ENCODE results near the gene BLTP3A. TPM values are rescaled to one million over a fixed set of nuclear protein-coding genes. Genes with fewer than 3 reads are reported as not detected.
"Not testable (repeated sequence)": the region's sequence is repeated elsewhere in the genome, so short reads cannot be mapped to it uniquely, and the experiment has no call there.

Gene BLTP3A, protein sequence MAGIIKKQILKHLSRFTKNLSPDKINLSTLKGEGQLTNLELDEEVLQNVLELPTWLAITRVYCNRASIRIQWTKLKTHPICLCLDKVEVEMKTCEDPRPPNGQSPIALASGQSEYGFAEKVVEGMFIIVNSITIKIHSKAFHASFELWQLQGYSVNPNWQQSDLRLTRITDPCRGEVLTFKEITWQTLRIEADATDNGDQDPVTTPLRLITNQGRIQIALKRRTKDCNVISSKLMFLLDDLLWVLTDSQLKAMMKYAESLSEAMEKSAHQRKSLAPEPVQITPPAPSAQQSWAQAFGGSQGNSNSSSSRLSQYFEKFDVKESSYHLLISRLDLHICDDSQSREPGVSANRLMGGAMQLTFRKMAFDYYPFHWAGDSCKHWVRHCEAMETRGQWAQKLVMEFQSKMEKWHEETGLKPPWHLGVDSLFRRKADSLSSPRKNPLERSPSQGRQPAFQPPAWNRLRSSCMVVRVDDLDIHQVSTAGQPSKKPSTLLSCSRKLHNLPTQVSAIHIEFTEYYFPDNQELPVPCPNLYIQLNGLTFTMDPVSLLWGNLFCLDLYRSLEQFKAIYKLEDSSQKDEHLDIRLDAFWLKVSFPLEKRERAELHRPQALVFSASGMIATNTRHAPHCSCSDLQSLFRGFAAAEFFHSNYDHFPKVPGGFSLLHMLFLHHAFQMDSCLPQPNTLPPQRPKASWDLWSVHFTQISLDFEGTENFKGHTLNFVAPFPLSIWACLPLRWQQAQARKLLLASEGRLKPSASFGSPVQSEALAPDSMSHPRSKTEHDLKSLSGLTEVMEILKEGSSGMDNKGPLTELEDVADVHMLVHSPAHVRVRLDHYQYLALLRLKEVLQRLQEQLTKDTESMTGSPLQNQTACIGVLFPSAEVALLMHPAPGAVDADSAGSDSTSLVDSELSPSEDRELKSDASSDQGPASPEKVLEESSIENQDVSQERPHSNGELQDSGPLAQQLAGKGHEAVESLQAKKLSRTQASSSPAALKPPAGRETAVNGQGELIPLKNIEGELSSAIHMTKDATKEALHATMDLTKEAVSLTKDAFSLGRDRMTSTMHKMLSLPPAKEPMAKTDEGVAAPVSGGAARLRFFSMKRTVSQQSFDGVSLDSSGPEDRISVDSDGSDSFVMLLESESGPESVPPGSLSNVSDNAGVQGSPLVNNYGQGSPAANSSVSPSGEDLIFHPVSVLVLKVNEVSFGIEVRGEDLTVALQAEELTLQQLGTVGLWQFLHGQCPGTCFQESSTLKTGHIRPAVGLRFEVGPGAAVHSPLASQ (N-terminal part only)
- 10 to 100 TPM; 10.1 to 12.9 TPM for total RNA-seq

DNA sequence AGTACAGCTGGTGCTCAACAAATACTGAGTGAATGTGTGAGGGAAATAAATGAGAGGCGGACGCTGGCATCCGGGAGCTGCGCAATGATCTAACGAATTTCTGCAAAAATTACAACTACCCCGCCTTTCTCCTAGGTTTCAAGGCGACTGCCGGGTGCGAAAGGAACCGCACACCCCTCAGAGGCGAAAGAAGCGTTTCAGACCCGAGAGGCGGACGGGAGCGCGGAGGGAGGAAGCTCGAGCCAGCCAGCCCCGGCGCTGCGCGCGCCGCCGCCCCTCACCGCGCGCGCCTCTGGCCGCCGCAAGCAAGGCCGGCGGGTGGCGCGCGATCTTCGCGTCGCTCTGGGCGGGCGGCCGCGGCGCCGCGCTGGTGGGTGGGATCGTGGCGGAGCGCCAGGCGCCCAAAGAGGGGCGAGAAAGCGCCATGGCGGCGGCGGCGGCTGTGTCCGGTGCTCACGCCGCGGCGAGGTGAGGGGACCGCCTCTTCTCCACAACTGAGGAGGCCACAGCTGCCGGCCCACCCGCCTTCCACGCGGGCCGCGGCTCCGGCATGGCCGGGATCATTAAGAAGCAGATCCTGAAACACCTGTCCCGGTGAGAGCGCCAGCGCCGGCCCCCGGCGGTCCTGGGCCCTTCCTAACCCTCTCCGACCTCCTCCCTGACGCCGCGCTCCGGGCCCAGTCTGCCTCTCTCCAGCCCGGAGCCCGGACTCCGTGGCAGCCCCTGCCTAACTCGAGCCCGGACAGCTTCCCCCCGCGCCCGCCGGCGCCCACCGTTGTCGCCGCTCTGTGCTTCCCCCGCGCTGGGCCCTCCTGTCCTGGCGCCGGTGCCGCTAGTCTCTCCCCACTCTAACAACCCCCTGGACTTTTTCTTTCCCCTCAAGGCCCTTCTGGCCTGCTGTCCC lies at the start of gene BLTP3A:
TSS of gene BLTP3A (plus strand) at position 383 of the 904 bp plus-strand sequence. CDS start at position 551, 168 bp downstream.
- H3K9me3 ChIP-seq, result no peaks in the 10 kb centered on the region
- no peaks in the 10 kb centered on the region for H3K27me3 ChIP-seq
- intact Hi-C loops (cut with DNase I), result no loop called here
- H3K4me1 ChIP-seq, result peaks cover 26% of the 10 kb centered on the region
- peak; percentile 70 to 83 (median 73) for DNase-seq
- H3K4me3 ChIP-seq, result peak within 1 kb of the TSS; percentile 77 to 86
- peak within 1 kb of the TSS; percentile 95 to 96 (median 96) for H3K27ac ChIP-seq
- H3K36me3 ChIP-seq (replicated peaks in 1 of 2; ENCODE audit: insufficient read depth in 1 of 2, low read depth in 2 of 2), result no peaks in the 10 kb centered on the region
- TF ChIP-seq POLR2A (IDR thresholded peaks at IDR 0.05), result peak; percentile 52 to 68 (median 54)
- TF ChIP-seq, protein P1, sequence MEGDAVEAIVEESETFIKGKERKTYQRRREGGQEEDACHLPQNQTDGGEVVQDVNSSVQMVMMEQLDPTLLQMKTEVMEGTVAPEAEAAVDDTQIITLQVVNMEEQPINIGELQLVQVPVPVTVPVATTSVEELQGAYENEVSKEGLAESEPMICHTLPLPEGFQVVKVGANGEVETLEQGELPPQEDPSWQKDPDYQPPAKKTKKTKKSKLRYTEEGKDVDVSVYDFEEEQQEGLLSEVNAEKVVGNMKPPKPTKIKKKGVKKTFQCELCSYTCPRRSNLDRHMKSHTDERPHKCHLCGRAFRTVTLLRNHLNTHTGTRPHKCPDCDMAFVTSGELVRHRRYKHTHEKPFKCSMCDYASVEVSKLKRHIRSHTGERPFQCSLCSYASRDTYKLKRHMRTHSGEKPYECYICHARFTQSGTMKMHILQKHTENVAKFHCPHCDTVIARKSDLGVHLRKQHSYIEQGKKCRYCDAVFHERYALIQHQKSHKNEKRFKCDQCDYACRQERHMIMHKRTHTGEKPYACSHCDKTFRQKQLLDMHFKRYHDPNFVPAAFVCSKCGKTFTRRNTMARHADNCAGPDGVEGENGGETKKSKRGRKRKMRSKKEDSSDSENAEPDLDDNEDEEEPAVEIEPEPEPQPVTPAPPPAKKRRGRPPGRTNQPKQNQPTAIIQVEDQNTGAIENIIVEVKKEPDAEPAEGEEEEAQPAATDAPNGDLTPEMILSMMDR (IDR thresholded peaks at IDR 0.05), result peak in 2 of 7 experiments; percentile 29 to 49
- WGBS, 2 donors, result 0% methylated on average over 33 to 89 of the region's 99 CpGs
- peak; percentile 92 for ATAC-seq

DNA sequence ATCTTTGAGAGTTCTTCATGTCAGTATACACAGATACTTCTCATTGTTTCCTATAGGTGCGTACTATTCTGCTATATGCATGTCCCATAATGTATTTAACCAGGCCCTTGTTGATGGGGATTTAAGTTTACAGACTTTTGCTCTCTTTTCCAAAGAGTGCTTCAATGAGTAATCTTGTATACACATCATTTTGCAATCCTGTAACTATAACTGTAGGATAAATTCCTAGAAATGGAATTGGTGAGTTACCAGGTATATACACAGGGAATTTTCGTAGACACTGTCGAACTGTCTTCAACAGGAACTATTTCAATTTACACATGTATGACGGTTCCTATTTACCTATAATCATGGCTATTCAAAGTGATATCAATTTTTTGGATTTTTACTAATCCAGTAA lies 49.8 kb upstream of the BLTP3A start:
- H3K27me3 ChIP-seq, result no peaks in the 10 kb centered on the region
- DNase-seq (no peak), ATAC-seq (no peak)
- no peaks in the 10 kb centered on the region for H3K9me3 ChIP-seq
- intact Hi-C loops (cut with DNase I), result no loop called here
- no peaks in the 10 kb centered on the region for H3K36me3 ChIP-seq (replicated peaks in 1 of 2; ENCODE audit: insufficient read depth in 1 of 2, low read depth in 2 of 2)
- H3K4me3 ChIP-seq, result no peak overlapping the region
- 86 to 88% methylated on average over 4 of the region's 4 CpGs for WGBS, 2 donors
- no peak overlapping the region for H3K27ac ChIP-seq
- TF ChIP-seq, protein P1 (IDR thresholded peaks at IDR 0.05), result no peak
- TF ChIP-seq POLR2A (IDR thresholded peaks at IDR 0.05), result no peak
- peaks cover 17% of the 10 kb centered on the region for H3K4me1 ChIP-seq

DNA sequence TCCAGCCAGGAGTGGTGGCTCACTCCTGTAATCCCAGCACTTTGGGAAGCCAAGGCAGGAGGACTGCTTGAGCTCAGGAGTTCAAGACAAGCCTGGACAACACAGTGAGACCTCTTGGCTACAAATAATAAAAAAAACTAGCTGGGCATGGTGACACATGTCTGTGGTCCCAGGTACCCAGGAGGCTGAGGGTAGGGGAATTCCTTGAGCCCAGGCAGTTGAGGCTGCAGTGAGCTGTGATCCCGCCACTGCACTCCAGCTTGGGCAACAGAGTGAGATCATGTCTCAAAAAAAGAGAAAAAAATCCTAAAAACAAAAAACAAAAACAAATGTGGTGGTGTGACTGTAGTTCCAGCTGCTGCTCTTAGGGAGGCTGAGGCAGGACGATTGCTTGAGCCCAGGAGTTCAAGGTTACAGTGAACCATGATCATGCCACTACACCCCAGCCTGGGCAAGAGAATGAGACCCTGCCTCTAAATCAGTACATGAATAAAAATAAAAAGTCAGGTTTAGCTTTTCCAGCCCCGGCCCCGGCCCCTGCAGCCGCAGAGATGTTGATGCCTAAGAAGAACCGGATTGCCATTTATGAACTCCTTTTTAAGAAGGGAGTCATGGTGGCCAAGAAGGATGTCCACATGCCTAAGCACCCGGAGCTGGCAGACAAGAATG lies 48.1 kb upstream of the BLTP3A start:
- DNase-seq, result no peak
- WGBS, 2 donors, result 82 to 85% methylated on average over 6 to 7 of the region's 7 CpGs
- H3K9me3 ChIP-seq, result no peaks in the 10 kb centered on the region
- no peak overlapping the region for H3K4me3 ChIP-seq
- no peaks in the 10 kb centered on the region for H3K27me3 ChIP-seq
- no peak for TF ChIP-seq POLR2A (IDR thresholded peaks at IDR 0.05)
- TF ChIP-seq, protein P1 (IDR thresholded peaks at IDR 0.05), result no peak
- no peak for ATAC-seq
- intact Hi-C loops (cut with DNase I), result no loop called here
- peaks cover 17% of the 10 kb centered on the region for H3K4me1 ChIP-seq
- H3K36me3 ChIP-seq (replicated peaks in 1 of 2; ENCODE audit: insufficient read depth in 1 of 2, low read depth in 2 of 2), result no peaks in the 10 kb centered on the region
- H3K27ac ChIP-seq, result no peak overlapping the region

DNA sequence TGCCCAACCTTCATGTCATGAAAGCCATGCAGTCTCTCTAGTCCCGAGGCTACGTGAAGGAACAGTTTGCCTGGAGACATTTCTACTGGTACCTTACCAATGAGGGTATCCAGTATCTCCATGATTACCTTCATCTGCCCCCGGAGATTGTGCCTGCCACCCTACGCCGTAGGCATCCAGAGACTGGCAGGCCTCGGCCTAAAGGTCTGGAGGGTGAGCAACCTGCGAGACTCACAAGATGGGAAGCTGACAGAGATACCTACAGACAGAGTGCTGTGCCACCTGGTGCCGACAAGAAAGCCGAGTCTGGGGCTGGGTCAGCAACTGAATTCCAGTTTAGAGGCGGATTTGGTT lies 47.6 kb upstream of the BLTP3A start:
- ATAC-seq; H3K27me3 ChIP-seq; H3K36me3 ChIP-seq (replicated peaks in 1 of 2; ENCODE audit: insufficient read depth in 1 of 2, low read depth in 2 of 2); intact Hi-C loops (cut with DNase I); H3K27ac ChIP-seq; H3K4me3 ChIP-seq; DNase-seq; H3K9me3 ChIP-seq: not testable (repeated sequence)
- H3K4me1 ChIP-seq, result peaks cover 17% of the 10 kb centered on the region
- 95 to 100% methylated on average over 9 to 10 of the region's 10 CpGs for WGBS, 2 donors

Measured in body of pancreas (tissue), 4 donors.